K562 (cell line): ENCODE data around the gene GJA1. TPM values are rescaled to one million over a fixed set of nuclear protein-coding genes. Genes with fewer than 3 reads are reported as not detected.

Source experiments
- ATAC-seq: fragments of 200-7000 bp; cut with Tn5 transposase; 3 replicates; pipeline ENCODE4 v1.9.1; 2020; ENCODE audit warnings: moderate library complexity
- BruUV-seq: library from RNA; stranded (reverse); fragments of 400-500 nt; replicated peaks from 2 replicates; lab custom pipeline; 2021; lab: Mats Ljungman, UMichigan
- CTCF ChIA-PET: fragments of 300-600 bp; formaldehyde crosslinking; extraction: SDS; loops from one replicate; lab custom pipeline; 2021; ENCODE audit warnings: low intra/inter-chr PET ratio; lab: Yijun Ruan, JAX
- POLR2A ChIA-PET: fragments of 300-600, 350-650 bp; sonication (Branson Sonifier 250); formaldehyde crosslinking; extraction: SDS; loops from one replicate; lab custom pipeline; 2021; ENCODE audit warnings: antibody characterized with exemption, inconsistent platforms; lab: Yijun Ruan, JAX
- DNase-seq, 4 experiments: peaks; one replicate each; pipeline versions ENCODE4 v3.0.0 to v3.0.0-alpha.2; 2011 to 2018; ENCODE audit warnings: low spot score in 3 of 4, mixed read lengths in 3 of 4; ENCODE audit errors: extremely low read depth in 1 of 4
- FAIRE-seq: peaks from 2 replicates; lab custom pipeline; 2011; peaks lifted over from hg19 to GRCh38; lab: Jason Lieb, UNC
- H2AFZ ChIP-seq: 2 replicates; pipeline ENCODE4 v1.6.0; 2011; ENCODE audit warnings: low read depth, low read length, control low read depth, inconsistent platforms
- H3K27ac ChIP-seq: fragments of 200-600 bp; 3 replicates; pipeline ENCODE4 v1.8.0; 2011; ENCODE audit warnings: low read depth, mild to moderate bottlenecking, control low read depth, inconsistent platforms, low read length, moderate library complexity, mixed read lengths; ENCODE audit errors: extremely low read depth
- H3K27me3 ChIP-seq, 2 experiments: fragments of 300-600 bp in 1 of 2; 2 replicates in 1 of 2; 3 replicates in 1 of 2; pipeline versions ENCODE4 v1.6.0 to v1.8.0; 2011; ENCODE audit warnings: inconsistent platforms in 2 of 2, low read length in 2 of 2, mild to moderate bottlenecking in 1 of 2, mixed read lengths in 1 of 2, moderate library complexity in 1 of 2; ENCODE audit not compliant: control insufficient read depth in 2 of 2, insufficient read depth in 2 of 2
- H3K36me3 ChIP-seq: fragments of 300-600 bp; 3 replicates; pipeline ENCODE4 v1.8.0; 2011; ENCODE audit warnings: mild to moderate bottlenecking, low read length, inconsistent platforms; ENCODE audit not compliant: control insufficient read depth, insufficient read depth
- H3K4me1 ChIP-seq, 2 experiments: fragments of 200-600 bp in 1 of 2; replicated peaks in 1 of 2; 2 replicates in 1 of 2; 3 replicates in 1 of 2; pipeline versions ENCODE4 v1.5.1 to v1.8.0; 2011; ENCODE audit warnings: inconsistent platforms in 2 of 2, low read length in 2 of 2, mild to moderate bottlenecking in 1 of 2, mixed read lengths in 1 of 2, moderate library complexity in 1 of 2; ENCODE audit not compliant: control insufficient read depth in 2 of 2, insufficient read depth in 2 of 2
- H3K4me2 ChIP-seq: 2 replicates; pipeline ENCODE4 v1.6.1; 2011; ENCODE audit warnings: low read length, control low read depth, inconsistent platforms, mixed read lengths; ENCODE audit not compliant: insufficient read depth
- H3K4me3 ChIP-seq: fragments of 200-600 bp; sonication (generic), shearing (Covaris generic); 2 replicates; pipeline ENCODE4 v1.5.1; 2016; ENCODE audit warnings: control low read depth, inconsistent platforms
- H3K79me2 ChIP-seq: fragments of 200-600 bp; 3 replicates; pipeline ENCODE4 v1.8.0; 2011; ENCODE audit warnings: low read length, inconsistent platforms; ENCODE audit not compliant: control insufficient read depth, insufficient read depth
- H3K9ac ChIP-seq, 2 experiments: 2 replicates each; pipeline versions ENCODE4 v1.6.0 to v1.6.1; 2011; ENCODE audit warnings: low read depth in 2 of 2, low read length in 2 of 2, control low read depth in 1 of 2, inconsistent platforms in 1 of 2, mild to moderate bottlenecking in 1 of 2, mixed read lengths in 1 of 2; ENCODE audit not compliant: insufficient read depth in 1 of 2
- H3K9me1 ChIP-seq: one replicate; pipeline ENCODE4 v1.6.0; 2011; ENCODE audit warnings: inconsistent platforms, mild to moderate bottlenecking, low read length, moderate library complexity; ENCODE audit not compliant: control insufficient read depth, insufficient read depth
- H3K9me3 ChIP-seq: replicated peaks from 2 replicates; pipeline ENCODE4 v1.5.1; 2011; ENCODE audit warnings: low read depth, low read length, inconsistent platforms; ENCODE audit not compliant: control insufficient read depth, insufficient read depth
- H4K20me1 ChIP-seq: replicated peaks from 2 replicates; pipeline ENCODE4 v1.6.1; 2011; ENCODE audit warnings: low read length, inconsistent platforms, mixed read lengths; ENCODE audit not compliant: control insufficient read depth, insufficient read depth
- ARID1B ChIP-seq: fragments of 450-650 bp; IDR thresholded peaks from 2 replicates; pipeline ENCODE4 v1.6.1; 2016; ENCODE audit warnings: antibody characterized with exemption, mild to moderate bottlenecking, inconsistent platforms
- ELF2 ChIP-seq: fragments of 250-450 bp; sonication (Bioruptor Pico); IDR thresholded peaks from 2 replicates; pipeline ENCODE4 v1.5.0; 2021; ENCODE audit warnings: mild to moderate bottlenecking
- GABPB2 ChIP-seq: fragments of 250-450 bp; sonication (Bioruptor Pico); conservative IDR thresholded peaks from 2 replicates; pipeline ENCODE4 v1.5.1; 2021; ENCODE audit warnings: mild to moderate bottlenecking
- HIVEP1 ChIP-seq: fragments of 250-450 bp; sonication (Bioruptor Pico); IDR thresholded peaks from 2 replicates; pipeline ENCODE4 v1.4.0; 2020; ENCODE audit warnings: mild to moderate bottlenecking
- KLF6 ChIP-seq: fragments of 250-450 bp; sonication (Bioruptor Pico); IDR thresholded peaks from 2 replicates; pipeline ENCODE4 v1.4.0; 2020; ENCODE audit warnings: mild to moderate bottlenecking, moderate library complexity, borderline replicate concordance
- MAZ ChIP-seq, 2 experiments: fragments of 450-650 bp in 1 of 2; sonication (generic) in 1 of 2; formaldehyde crosslinking; IDR thresholded peaks in 1 of 2; conservative IDR thresholded peaks in 1 of 2; 2 replicates each; pipeline versions ENCODE4 v1.4.0 to v1.5.0; 2020; ENCODE audit warnings: mild to moderate bottlenecking in 1 of 2, missing genetic modification reagents in 1 of 2
- MECOM ChIP-seq: fragments of 250-450 bp; sonication (Bioruptor Pico); IDR thresholded peaks from 2 replicates; pipeline ENCODE4 v1.8.0; 2022; ENCODE audit warnings: inconsistent platforms
- NCOR1 ChIP-seq: fragments of 450-650 bp; IDR thresholded peaks from 2 replicates; pipeline ENCODE4 v1.6.1; 2016; ENCODE audit warnings: mild to moderate bottlenecking, moderate library complexity
- NFE2 ChIP-seq: IDR thresholded peaks from 2 replicates; pipeline ENCODE4 v1.6.1; 2014; ENCODE audit warnings: antibody characterized with exemption, low read depth
- PYGO2 ChIP-seq: fragments of 450-650 bp; IDR thresholded peaks from 2 replicates; pipeline ENCODE4 v1.6.1; 2016; ENCODE audit warnings: mild to moderate bottlenecking, missing genetic modification characterization, moderate library complexity, missing compliant biosample characterization
- RBM17 ChIP-seq: fragments of 200-400 bp; formaldehyde crosslinking; IDR thresholded peaks from 2 replicates; pipeline ENCODE4 v1.6.1; 2017; ENCODE audit warnings: low read depth, mild to moderate bottlenecking, low read length, borderline replicate concordance
- RNF2 ChIP-seq: sonication (generic); IDR thresholded peaks from 2 replicates; pipeline ENCODE4 v1.6.1; 2016
- SRSF1 ChIP-seq: fragments of 200-400 bp; formaldehyde crosslinking; IDR thresholded peaks from 2 replicates; pipeline ENCODE4 v1.6.1; 2017; ENCODE audit warnings: mild to moderate bottlenecking, low read depth, low read length, moderate library complexity
- TRIM24 ChIP-seq, 2 experiments: fragments of 450-650 bp; IDR thresholded peaks; 2 replicates each; pipeline ENCODE4 v1.6.1; 2016
- WHSC1 ChIP-seq: IDR thresholded peaks from one replicate; pipeline ENCODE4 v1.6.1; 2012; ENCODE audit warnings: low read length, control low read depth, inconsistent platforms
- ZKSCAN3 ChIP-seq: fragments of 250-450 bp; sonication (Bioruptor Pico); IDR thresholded peaks from 2 replicates; pipeline ENCODE4 v1.4.0; 2020
- ZNF143 ChIP-seq: sonication (generic); formaldehyde crosslinking; IDR thresholded peaks from 2 replicates; pipeline ENCODE4 v1.9.0; 2022; ENCODE audit warnings: mild to moderate bottlenecking, missing genetic modification reagents
- WGBS: fragments of 100-300 bp; shearing (Covaris generic); methylation state at CpG from one replicate; pipeline ENCODE4 v1.1.6; 2016; ENCODE audit warnings: low coverage, mixed read lengths; ENCODE audit not compliant: insufficient coverage; ENCODE audit errors: missing lambda C conversion rate; 5-methylcytosine and 5-hydroxymethylcytosine counted together
- in situ Hi-C: fragments of 300-500 bp; cut with MboI; formaldehyde crosslinking; loops from 4 replicates; pipeline ENCODE4 v1.15.0; 2018; ENCODE audit warnings: inconsistent platforms, mixed read lengths
- intact Hi-C: fragments of 100-400 bp; cut with micrococcal nuclease; formaldehyde crosslinking; loops from 2 replicates; pipeline ENCODE4 v1.14.2; 2022
- polyA plus RNA-seq, 8 experiments: library from polyadenylated mRNA; depleted of rRNA in 4 of 8; stranded (reverse) in 5 of 8; unstranded in 3 of 8; fragments of >200 nt; fragmentation: Nextera tagmentation in 2 of 8; fragmentation: Illumina TruSeq in 1 of 8; extraction: Ambion mirVana in 2 of 8; extraction: Trizol in 1 of 8; gene quantifications; 2 replicates each; pipeline versions ENCODE4 v1.2.1 to v1.2.3, GENCODE V29; 2011 to 2014; ENCODE audit warnings: inconsistent platforms in 1 of 8, missing spikeins in 1 of 8
- total RNA-seq, 7 experiments: library from RNA; depleted of rRNA in 6 of 7; stranded (reverse); fragments of >200 nt in 6 of 7; fragmentation: Illumina TruSeq in 2 of 7; extraction: Trizol in 2 of 7; gene quantifications; 2 replicates each; pipeline versions ENCODE4 v1.2.1 to v1.2.3, GENCODE V29; 2011 to 2021; ENCODE audit warnings: low replicate concordance in 1 of 7
- TF ChIP-seq, protein P1 (sequence below), 2 experiments: fragments of 450-650 bp in 1 of 2; sonication (generic) in 1 of 2; formaldehyde crosslinking; conservative IDR thresholded peaks; 2 replicates each; pipeline versions ENCODE4 v1.4.0 to v1.8.1; 2020 to 2022; ENCODE audit warnings: mild to moderate bottlenecking in 1 of 2, missing genetic modification reagents in 1 of 2

The GJA1 gene
- total and polyA plus RNA-seq, 9 of the 15 experiments (the other 6 are each of a cell fraction or from before 2014, with no cell fraction given): 0.04 to 0.58 (median 0.06) TPM; not detected in 4

DNA sequence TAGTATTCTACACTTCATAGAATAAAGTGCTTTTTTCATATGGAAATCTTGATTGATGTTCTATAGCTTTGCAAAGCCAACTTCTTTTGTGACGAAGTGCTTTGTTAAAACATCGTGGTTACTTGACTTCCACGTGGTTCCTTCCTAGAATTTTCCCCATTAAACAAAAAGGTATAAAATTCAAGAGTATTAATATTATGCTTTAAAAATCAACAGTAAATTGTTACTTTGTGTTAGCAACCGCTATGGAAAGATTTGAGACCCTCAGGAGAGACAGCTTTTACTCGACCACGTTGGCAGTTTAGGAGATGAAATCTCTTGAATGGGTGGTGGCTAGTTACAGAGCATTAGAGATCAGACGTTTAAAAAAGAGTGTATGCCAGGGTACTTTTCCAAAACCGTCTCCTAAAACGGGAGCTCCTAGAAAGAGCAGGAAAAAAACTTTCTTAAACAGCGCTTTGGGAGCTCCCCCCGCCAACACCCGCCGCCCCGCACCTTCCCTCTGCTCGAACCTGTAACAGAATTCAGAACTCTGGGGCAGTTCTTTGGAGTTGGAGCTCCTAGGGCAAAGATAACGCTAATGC, 920 bp downstream of the GJA1 start:
- Histone ChIP-seq H3K27me3 (peaks cover 6 to 17% of the 10 kb centered on the region in 2 experiments; a peak in 3 of 5 replicates), H3K27ac (no peak overlapping the region), H4K20me1 (no peaks in the 10 kb centered on the region), H3K4me2 (no peak overlapping the region), H3K9me3 (no peaks in the 10 kb centered on the region), H3K9ac (no peak overlapping the region), H2AFZ (no peak overlapping the region), H3K36me3 (no peaks in the 10 kb centered on the region), H3K9me1 (no peaks in the 10 kb centered on the region), H3K79me2 (no peaks in the 10 kb centered on the region), H3K4me1 (peaks cover 0 to 8% of the 10 kb centered on the region in 2 experiments; a peak in 2 of 5 replicates), H3K4me3 (no peak overlapping the region)
- in situ Hi-C loops: no loop called here
- under 1% methylated on average over 16 of the region's 16 CpGs for WGBS
- intact Hi-C loops: loop anchor here (10.0 kb wide), 1 partner anchor 308 kb away; no protein-coding TSS in a partner anchor
- ATAC-seq: no peak
- ChIA-PET POLR2A (no interaction called here), CTCF (no interaction called here)
- FAIRE-seq: no peak
- TF ChIP-seq GABPB2 (CRISPR knock-in tag) (no peak), MAZ (CRISPR knock-in tag; conservative IDR thresholded peaks at IDR 0.05 in 1 of 2, IDR thresholded peaks at IDR 0.05 in 1 of 2) (no peak), MECOM (no peak), ARID1B (no peak), ZNF143 (CRISPR knock-in tag) (no peak), SRSF1 (no peak), ZKSCAN3 (CRISPR knock-in tag) (no peak), NCOR1 (no peak), WHSC1 (no peak), KLF6 (no peak), TRIM24 (IDR thresholded peaks at IDR 0.05) (no peak), NFE2 (no peak), PYGO2 (tag) (no peak), RBM17 (no peak), RNF2 (no peak), HIVEP1 (no peak), ELF2 (no peak)
- TF ChIP-seq, protein P1, sequence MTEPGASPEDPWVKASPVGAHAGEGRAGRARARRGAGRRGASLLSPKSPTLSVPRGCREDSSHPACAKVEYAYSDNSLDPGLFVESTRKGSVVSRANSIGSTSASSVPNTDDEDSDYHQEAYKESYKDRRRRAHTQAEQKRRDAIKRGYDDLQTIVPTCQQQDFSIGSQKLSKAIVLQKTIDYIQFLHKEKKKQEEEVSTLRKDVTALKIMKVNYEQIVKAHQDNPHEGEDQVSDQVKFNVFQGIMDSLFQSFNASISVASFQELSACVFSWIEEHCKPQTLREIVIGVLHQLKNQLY (CRISPR knock-in tag; conservative IDR thresholded peaks at IDR 0.05): no peak
- BruUV-seq: no TSS peak
- DNase-seq: no peak
